Testis (tissue), 3 donors: ENCODE data around the gene NRROS. TPM values are rescaled to one million over a fixed set of nuclear protein-coding genes. Genes with fewer than 3 reads are reported as not detected.

Experiments used
- DNase-seq: peaks from one replicate; pipeline ENCODE4 v3.0.0-alpha.2; 2019
- H3K27ac ChIP-seq, 2 donors: fragments of 200-600 bp; sonication (generic); one replicate each; pipeline ENCODE4 v1.5.1; 2019
- H3K27me3 ChIP-seq: fragments of 200-600 bp; sonication (generic); one replicate; pipeline ENCODE4 v1.5.1; 2019
- H3K36me3 ChIP-seq: fragments of 200-600 bp; sonication (generic); one replicate; pipeline ENCODE4 v1.5.1; 2017; ENCODE audit warnings: low read depth; ENCODE audit errors: missing control alignments
- H3K4me1 ChIP-seq: fragments of 200-600 bp; sonication (generic); one replicate; pipeline ENCODE4 v1.5.1; 2019
- H3K4me3 ChIP-seq, 2 donors: fragments of 200-600 bp; sonication (generic); one replicate each; pipeline ENCODE4 v1.5.1; 2017 to 2019
- H3K9me3 ChIP-seq: fragments of 200-600 bp; sonication (generic); one replicate; pipeline ENCODE4 v1.5.1; 2017
- POLR2A ChIP-seq: fragments of 450-650 bp; IDR thresholded peaks from one replicate; pipeline ENCODE4 v1.6.1; 2017; ENCODE audit warnings: antibody characterized with exemption, mild to moderate bottlenecking, moderate library complexity
- WGBS, 2 donors: methylation state at CpG; one replicate each; pipeline ENCODE4 v1.1.5; 2018; 5-methylcytosine and 5-hydroxymethylcytosine counted together
- intact Hi-C: fragments of 100-400 bp; cut with DNase I; formaldehyde crosslinking; loops from one replicate; pipeline ENCODE4 v1.15.1; 2023; ENCODE audit warnings: low total_unique reads
- polyA plus RNA-seq: library from polyadenylated mRNA; stranded (reverse); fragments of 350-450 nt; fragmentation: Illumina TruSeq; extraction: RNeasy Lipid Tissue Mini Kit (QIAGEN cat#74804); gene quantifications from one replicate; pipeline ENCODE4 v1.2.3, GENCODE V29; 2014; ENCODE audit warnings: low read depth, low replicate concordance; ENCODE audit not compliant: insufficient read depth
- total RNA-seq, 2 donors: library from RNA; depleted of rRNA; stranded (reverse); fragments of >200 nt; gene quantifications; one replicate each; pipeline ENCODE4 v1.2.3, GENCODE V29; 2016
- TF ChIP-seq, protein P1 (sequence below), 3 experiments: fragments of 450-650 bp in 2 of 3; fragments of 200-600 bp in 1 of 3; sonication (generic) in 1 of 3; IDR thresholded peaks; one replicate each; pipeline ENCODE4 v1.5.1; 2016 to 2019; ENCODE audit warnings: antibody characterized with exemption in 3 of 3, mild to moderate bottlenecking in 2 of 3, moderate library complexity in 1 of 3

NRROS gene
- total and polyA plus RNA-seq, 3 donors from 2014 or later: 2.8 to 5.5 (median 3.2) TPM

DNA sequence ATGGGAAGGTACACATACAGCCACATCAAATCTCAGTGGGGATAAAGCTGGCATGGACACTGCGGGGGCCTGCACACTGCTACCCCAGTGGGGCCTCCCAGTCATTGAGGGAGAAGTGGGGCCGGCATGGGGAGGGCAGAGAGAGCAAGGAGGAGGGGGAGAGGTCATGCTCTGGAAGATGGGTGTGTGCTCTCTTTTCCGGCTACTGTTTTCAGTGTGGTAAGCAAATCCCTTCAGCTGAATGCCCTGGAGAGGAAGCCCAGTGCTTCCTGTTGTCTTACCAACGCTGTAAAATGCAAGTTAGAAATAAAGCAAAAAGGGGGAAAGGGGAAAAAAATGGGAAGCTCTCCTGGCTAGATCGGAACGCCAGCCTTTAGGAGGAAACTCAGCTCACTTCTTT lies 30.8 kb downstream of the NRROS start:
- intact Hi-C loops: no loop called here
- H3K27me3 ChIP-seq: no peaks in the 10 kb centered on the region
- H3K36me3 ChIP-seq: no peaks in the 10 kb centered on the region
- H3K9me3 ChIP-seq: no peaks in the 10 kb centered on the region
- no peak overlapping the region for H3K27ac ChIP-seq
- no peak for TF ChIP-seq POLR2A
- TF ChIP-seq, protein P1, sequence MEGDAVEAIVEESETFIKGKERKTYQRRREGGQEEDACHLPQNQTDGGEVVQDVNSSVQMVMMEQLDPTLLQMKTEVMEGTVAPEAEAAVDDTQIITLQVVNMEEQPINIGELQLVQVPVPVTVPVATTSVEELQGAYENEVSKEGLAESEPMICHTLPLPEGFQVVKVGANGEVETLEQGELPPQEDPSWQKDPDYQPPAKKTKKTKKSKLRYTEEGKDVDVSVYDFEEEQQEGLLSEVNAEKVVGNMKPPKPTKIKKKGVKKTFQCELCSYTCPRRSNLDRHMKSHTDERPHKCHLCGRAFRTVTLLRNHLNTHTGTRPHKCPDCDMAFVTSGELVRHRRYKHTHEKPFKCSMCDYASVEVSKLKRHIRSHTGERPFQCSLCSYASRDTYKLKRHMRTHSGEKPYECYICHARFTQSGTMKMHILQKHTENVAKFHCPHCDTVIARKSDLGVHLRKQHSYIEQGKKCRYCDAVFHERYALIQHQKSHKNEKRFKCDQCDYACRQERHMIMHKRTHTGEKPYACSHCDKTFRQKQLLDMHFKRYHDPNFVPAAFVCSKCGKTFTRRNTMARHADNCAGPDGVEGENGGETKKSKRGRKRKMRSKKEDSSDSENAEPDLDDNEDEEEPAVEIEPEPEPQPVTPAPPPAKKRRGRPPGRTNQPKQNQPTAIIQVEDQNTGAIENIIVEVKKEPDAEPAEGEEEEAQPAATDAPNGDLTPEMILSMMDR (IDR thresholded peaks at IDR 0.05): no peak
- no peaks in the 10 kb centered on the region for H3K4me1 ChIP-seq
- no peak overlapping the region for H3K4me3 ChIP-seq
- no peak for DNase-seq
- WGBS, 2 donors: 54 to 55% methylated on average over 6 of the region's 6 CpGs

DNA sequence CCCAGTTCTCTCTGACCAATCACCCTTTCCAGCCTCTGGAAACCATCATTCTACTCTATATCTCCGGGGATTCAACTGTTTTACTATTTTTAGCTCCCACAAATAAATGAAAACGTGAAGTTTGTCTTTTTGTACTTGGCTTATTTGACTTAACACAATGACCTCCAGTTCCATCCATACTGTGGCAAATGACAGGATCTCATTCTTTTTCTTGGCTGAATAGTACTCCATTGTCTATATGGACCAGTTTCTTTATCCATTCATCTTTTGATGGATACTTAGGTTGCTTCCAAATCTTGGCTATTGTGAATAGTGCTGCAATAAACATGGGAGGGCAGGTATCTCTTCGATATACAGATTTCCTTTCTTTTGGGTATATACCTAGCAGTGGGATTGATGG lies 34.1 kb downstream of the NRROS start:
- H3K4me3 ChIP-seq: no peak overlapping the region
- 56 to 80% methylated on average over 3 of the region's 3 CpGs for WGBS, 2 donors
- H3K27me3 ChIP-seq: no peaks in the 10 kb centered on the region
- no peaks in the 10 kb centered on the region for H3K9me3 ChIP-seq
- no peaks in the 10 kb centered on the region for H3K36me3 ChIP-seq
- no peak for DNase-seq
- TF ChIP-seq, protein P1 (IDR thresholded peaks at IDR 0.05): no peak
- no peak for TF ChIP-seq POLR2A
- H3K4me1 ChIP-seq: peaks cover 6% of the 10 kb centered on the region
- intact Hi-C loops: no loop called here
- no peak overlapping the region for H3K27ac ChIP-seq

DNA sequence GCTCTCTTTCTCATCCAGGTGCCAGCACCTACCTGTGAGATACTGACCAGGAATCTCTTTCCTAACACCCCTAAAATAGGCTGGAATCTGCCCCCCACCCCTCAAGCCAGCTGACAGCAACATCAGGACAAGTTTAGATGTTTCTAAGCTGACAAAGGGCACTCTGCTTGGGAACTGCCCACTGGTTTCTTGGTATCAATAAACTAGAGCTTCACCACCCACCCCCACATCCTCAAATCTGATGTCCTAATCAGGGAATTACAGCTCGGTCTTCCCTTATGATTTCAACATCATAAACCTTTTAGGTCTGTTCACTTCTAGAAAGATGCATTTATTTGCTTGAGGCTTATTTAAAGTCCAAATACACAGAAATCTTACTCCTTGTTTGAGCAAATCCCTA lies 37.9 kb downstream of the NRROS start:
- no peaks in the 10 kb centered on the region for H3K9me3 ChIP-seq
- no peaks in the 10 kb centered on the region for H3K36me3 ChIP-seq
- H3K27ac ChIP-seq: no peak overlapping the region
- no peaks in the 10 kb centered on the region for H3K27me3 ChIP-seq
- no peak overlapping the region for H3K4me3 ChIP-seq
- peaks cover 6% of the 10 kb centered on the region for H3K4me1 ChIP-seq
- WGBS, 2 donors: 30 to 60% methylated on average over 1 of the region's 1 CpG
- DNase-seq: no peak
- TF ChIP-seq POLR2A: no peak
- TF ChIP-seq, protein P1 (IDR thresholded peaks at IDR 0.05): no peak
- intact Hi-C loops: no loop called here

DNA sequence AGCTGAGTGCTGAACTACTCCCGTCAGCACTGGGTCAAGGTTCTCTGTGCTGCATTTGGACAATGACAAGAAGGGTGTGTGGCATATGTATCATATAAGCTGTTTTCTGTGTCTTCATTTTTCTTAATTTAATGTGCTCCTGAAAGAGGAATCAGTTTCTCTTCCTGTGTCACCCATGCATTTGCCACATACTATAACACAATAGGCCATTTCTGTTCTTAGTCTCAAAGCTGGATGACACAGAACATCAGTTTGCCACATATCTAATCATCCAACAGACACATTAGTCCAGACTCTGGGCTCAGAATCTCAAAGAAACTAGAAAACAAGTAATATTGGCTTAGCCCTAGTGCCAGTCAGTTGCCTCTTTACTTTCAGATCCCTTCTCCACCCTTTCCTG lies 38.4 kb downstream of the NRROS start:
- WGBS, 2 donors: 52 to 56% methylated on average over 1 of the region's 1 CpG
- intact Hi-C loops: no loop called here
- no peak for DNase-seq
- TF ChIP-seq, protein P1 (IDR thresholded peaks at IDR 0.05): no peak
- TF ChIP-seq POLR2A: no peak
- Histone ChIP-seq H3K4me3 (no peak overlapping the region), H3K27ac (no peak overlapping the region), H3K4me1 (peaks cover 6% of the 10 kb centered on the region), H3K9me3 (no peaks in the 10 kb centered on the region), H3K27me3 (no peaks in the 10 kb centered on the region), H3K36me3 (no peaks in the 10 kb centered on the region)
